ENCODE data around the gene MYH14.
"Not testable (repeated sequence)": the region's sequence is repeated elsewhere in the genome, so short reads cannot be mapped to it uniquely, and the experiment has no call there.

Gene MYH14

GRCh38 chr19:50319156-50319555 lies 115.7 kb downstream of the MYH14 start:
- DNase-seq (ENCODE audit: low read depth), result no peak

DNA sequence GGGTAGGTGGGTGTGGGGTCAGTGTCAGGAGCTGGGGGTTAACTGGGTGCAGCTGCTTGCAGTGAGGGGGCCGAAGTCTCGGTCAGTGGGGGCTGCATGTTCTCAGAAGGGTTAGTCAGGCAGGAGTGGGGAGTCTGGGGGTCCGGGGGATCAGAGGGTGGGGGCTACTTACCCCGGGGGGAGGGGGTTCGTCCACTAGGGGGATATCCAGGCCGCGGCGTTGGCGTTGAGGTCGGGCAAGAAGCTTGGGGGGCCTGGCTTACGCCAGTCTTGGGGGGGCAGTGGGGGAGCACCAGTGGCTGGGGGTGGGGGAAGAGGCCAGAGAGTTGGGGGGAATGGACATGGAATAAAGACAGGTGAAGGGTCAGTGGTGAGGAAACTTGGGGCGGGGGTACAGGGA lies 116.6 kb downstream of the MYH14 start:
- no peak for DNase-seq (ENCODE audit: low read depth)

DNA sequence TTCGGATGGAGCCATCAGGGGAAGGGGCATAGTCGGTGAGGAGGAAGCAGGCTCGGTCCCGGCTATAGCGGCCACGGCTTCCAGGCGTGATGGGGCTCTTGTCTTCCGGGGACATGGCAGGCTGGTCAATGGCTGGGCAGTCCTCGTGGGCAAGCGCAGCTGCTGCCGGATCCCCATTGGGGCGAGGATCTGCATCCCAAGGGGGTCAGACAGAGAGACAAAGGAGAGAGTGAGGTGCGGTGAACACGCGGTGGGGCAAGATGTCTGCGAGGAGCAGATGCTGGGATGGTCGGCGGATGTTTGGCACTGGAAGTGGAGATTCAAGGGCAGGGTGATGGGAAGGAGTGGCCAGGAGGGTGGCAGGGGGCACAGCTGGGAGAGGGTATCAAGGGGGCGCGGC lies 117.2 kb downstream of the MYH14 start:
- DNase-seq (ENCODE audit: low read depth), result no peak

GRCh38 chr19:50321831-50322230 lies 118.4 kb downstream of the MYH14 start:
- DNase-seq (ENCODE audit: low read depth), result no peak

- DNase-seq (ENCODE audit: low read depth), result no peak
These were observed 118.8 kb downstream of the MYH14 start for GRCh38 chr19:50322234-50322633.

GRCh38 chr19:50322931-50323781 lies 119.7 kb downstream of the MYH14 start:
- no peak for DNase-seq (ENCODE audit: low read depth)

- no peak for DNase-seq (ENCODE audit: low read depth)
These were observed 120.3 kb downstream of the MYH14 start for GRCh38 chr19:50323782-50324133.

GRCh38 chr19:50324331-50324730 lies 120.9 kb downstream of the MYH14 start:
- DNase-seq (ENCODE audit: low read depth), result no peak

DNA sequence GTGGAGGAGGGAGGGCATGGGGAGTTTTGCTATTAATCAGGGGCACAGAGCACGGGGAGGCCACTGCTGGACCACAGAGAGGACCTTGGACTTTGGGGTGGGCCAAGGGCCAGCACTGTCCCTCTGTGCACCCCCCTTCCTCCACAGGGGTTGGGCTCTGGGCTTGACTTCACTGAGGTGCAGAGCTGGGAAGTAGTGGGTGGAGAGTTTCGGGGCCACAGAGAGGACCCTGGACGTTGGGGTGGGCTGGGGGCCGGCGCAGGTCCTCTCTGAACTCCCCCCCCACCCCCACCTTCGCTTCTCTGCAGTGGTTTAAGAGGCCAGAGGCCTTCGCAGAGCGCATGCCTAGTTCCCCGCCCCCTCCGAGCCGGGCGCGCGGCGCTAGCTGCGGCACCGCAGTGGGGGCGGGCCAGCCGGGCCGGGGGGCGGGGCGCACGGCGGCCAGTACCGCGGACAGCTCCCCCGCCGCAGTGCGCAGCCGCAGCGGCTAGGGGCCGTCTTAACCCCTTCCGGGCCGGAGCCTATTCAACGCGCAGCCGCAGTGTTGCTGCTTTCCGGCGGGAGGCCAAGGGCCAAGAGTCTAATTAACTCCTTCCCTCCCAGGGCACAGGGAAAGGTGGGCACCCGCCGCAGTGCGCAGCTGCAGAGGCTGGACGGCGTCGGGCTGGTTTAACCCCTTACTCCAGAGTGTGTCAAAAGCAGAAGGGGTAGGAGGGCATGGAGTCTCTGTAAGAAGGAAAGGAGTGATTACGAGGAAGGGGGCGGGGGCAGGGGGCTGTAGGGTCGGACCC lies 122.1 kb downstream of the MYH14 start:
- DNase-seq (ENCODE audit: low read depth), result peak; percentile 53

DNA sequence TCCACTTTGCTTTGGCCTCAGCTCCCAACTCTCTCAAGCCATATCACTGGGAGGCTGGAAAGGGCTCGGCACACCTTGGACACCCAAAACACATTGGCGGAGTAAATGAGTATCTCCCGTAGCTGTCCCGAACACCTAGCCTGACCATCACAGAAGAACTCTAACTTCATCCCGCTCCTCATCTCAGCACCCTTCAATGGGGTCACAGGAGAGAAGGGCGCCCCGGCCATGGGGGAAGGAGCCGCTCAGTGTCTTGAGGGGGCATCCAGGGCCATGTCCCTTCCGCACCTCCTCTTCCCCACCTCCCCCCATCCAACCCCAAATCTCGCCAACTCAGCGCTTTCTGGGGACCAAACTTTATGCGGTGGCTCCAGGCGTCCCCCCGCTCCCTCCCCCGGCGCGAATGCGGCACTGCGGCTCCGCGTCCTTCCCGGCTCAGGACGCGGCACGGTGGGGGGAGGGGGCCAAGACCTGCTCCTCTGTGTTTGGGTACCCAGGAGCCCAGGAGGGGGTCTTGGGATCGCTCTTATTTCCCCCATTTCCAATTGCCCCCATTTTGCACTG lies 122.8 kb downstream of the MYH14 start:
- DNase-seq (ENCODE audit: low read depth), result no peak

DNA sequence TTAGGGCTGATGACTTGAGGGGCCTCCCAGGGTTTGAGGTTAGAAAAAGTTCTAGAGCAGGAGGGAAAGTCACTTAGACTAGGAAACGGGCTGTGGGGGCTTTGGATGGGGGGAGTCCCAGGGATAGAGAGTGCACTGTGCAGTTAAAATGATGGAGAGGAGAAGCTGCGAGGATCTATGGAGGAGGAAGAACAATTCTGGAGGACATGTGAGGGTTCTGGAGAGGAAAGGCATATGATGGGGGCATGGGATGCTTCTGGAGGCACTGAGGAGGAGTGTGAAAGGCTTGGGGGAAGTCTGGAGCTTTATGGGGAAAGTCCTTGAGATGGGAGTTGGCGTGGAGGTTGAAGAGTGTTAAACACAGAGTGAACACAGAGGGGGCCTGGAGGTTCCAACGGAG lies 123.6 kb downstream of the MYH14 start:
- DNase-seq (ENCODE audit: low read depth), result no peak

DNA sequence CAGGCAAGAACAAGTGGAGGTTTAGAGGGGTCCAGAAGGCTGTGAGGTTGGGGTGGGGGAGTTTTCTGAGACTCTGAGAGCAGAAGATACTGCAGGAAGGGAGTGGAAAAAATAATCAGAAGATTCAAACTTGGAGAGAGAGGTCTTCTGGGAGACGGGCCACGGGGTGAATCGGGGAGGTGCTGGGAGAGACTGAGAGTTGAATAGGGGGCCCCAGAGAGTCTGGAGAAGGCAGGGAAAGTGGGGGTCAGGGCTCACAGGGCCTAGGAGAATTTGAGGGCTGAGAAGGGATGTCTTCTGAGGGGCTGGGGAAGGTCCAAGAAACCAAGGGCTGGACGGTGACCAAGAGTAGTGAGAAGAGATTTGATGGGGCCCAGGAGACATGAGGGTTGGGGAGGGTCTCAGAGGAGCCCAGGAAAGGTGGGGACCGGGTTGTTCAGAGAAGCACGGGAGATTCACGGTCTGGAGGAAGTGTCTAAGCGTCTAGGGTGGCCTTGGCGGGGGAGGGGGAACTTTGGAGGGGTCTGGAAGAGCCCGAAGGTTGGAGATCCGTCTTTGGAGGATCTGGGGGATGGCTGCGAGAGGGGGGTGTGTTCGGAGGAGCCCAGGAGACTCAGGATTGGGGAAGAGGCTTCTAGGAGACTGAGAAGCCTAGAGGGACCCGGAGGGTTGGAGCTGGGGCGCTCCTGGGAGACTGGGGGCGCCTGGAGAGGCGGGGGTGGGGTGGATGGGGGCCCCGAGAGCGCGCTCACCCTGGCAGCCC lies 124.2 kb downstream of the MYH14 start:
- DNase-seq (ENCODE audit: low read depth), result no peak

DNA sequence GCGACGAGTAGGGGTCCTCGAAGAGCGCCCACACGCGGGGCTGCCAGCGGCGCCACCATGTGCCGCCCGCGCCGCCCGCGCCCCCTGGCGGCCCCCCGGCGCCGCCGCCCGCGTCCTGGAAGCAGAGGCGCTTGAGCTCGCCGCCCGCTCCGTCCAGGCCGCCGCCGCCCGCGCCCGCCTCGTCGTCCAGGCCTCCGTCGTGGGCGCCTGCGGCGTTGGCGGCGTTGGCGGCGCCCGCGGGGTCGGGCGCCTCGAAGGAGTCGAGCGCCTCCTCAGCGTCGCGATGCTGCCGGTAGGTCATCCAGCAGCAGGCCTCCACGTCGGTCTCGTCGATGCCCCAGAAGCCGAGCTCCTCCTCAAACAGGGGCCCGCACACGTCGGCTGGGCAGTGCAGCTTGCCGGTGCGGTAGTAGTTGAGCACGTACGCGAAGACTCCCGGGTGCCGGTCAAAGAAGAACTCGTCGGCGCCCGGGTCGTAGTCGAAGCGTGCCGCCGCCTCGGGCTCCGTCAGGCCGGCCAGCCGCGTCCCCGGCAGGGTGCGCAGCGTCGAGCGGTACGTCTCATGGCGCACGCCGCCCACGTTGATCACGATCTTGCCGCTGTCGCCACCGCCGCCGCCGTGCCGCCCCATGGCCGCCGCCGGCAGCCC lies 124.9 kb downstream of the MYH14 start:
- no peak for DNase-seq (ENCODE audit: low read depth)

GRCh38 chr19:50328873-50329145 lies 125.4 kb downstream of the MYH14 start:
- no peak for DNase-seq (ENCODE audit: low read depth)

- DNase-seq (ENCODE audit: low read depth), result peak; percentile 99
These were observed 125.9 kb downstream of the MYH14 start, which contains the start of gene KCNC3 for GRCh38 chr19:50329146-50329925. TSS of gene KCNC3 (minus strand) at chr19:50329377. CDS start at chr19:50329082, 295 bp downstream.

- DNase-seq (ENCODE audit: low read depth), result not testable (repeated sequence)
These were observed 126.5 kb downstream of the MYH14 start for GRCh38 chr19:50329926-50330294.

DNA sequence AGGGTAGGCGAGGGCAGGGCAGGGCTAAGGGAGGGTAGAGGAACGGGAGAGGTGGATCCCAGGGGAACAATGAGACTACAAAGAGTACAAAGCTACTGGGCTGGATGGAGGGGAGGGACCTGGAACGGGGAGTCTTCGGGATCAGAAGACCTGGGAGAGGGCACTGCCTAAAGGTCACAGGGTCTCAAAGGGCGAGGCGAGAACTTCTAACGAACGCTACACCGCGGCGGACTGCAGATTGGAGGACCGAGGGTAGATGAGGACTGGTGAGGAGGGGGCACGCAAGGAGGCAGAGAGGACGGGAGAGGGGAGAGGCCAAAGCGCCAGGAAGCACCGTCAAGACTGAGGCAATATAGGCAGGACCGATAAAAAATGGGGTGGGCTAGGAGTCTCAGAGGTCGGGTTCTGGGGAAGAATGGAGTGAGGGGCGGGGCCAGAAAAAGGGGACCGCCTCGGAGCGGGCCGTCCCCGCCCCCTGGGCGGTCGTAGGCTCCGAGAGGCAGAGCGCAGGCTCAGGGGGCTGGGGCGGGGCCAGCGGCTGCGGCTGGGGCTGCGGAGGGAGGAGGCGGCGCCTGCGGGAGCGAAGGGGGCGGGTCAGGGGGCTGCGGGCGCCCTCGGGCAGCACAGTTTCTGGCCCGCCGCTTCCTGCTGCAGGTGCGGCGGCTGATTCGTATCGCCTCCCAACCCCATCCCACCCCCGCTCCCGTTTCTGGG lies 127.1 kb downstream of the MYH14 start:
- peak; percentile 67 for DNase-seq (ENCODE audit: low read depth)

GRCh38 chr19:50331221-50331993 lies 128.0 kb downstream of the MYH14 start:
- no peak for DNase-seq (ENCODE audit: low read depth)

DNA sequence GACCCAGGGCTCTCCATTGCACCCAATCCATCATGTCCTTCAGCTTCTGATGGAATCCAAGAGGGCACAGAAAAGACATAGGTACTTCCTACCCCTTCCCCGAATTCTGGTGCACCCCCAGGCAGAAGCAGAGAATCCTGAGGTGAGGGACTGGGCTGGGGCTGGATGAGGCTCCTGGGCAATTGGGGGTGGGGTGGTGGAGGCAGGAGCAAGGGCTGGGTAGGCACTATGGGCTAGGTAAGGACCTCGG lies 128.5 kb downstream of the MYH14 start:
- no peak for DNase-seq (ENCODE audit: low read depth)
